HG03354 (cell line): ENCODE results near the gene HEATR9.

Experiments used
- ATAC-seq: cut with Tn5 transposase; IDR thresholded peaks from one replicate; pipeline ENCODE4 v1.9.1; 2021; ENCODE audit warnings: mild to moderate bottlenecking; ENCODE audit not compliant: unreplicated experiment, poor library complexity, severe bottlenecking

Gene HEATR9

GRCh38 chr17:35816723-35817122, 52.0 kb downstream of the HEATR9 start:
- ATAC-seq, result no peak

- no peak for ATAC-seq
These were observed 56.2 kb downstream of the HEATR9 start for GRCh38 chr17:35812456-35812855.

GRCh38 chr17:35811759-35812158, 56.9 kb downstream of the HEATR9 start:
- no peak for ATAC-seq

- ATAC-seq, result peak; percentile 6
These were observed 58.7 kb downstream of the HEATR9 start for GRCh38 chr17:35809855-35810461.

- peak; percentile 92 for ATAC-seq
These were observed 59.5 kb downstream of the HEATR9 start, which contains the start of gene TAF15 for GRCh38 chr17:35808962-35809854. TAF15 (plus strand) TSS chr17:35809484; CDS start chr17:35809570, 86 bp downstream.

- peak; percentile 2 for ATAC-seq
These were observed 60.3 kb downstream of the HEATR9 start for GRCh38 chr17:35808240-35808961.

GRCh38 chr17:35807371-35808144, 61.1 kb downstream of the HEATR9 start:
- no peak for ATAC-seq
